ENCODE results near the gene HCFC2. TPM values are rescaled to one million over a fixed set of nuclear protein-coding genes. Genes with fewer than 3 reads are reported as not detected.

Gene HCFC2
- total and polyA plus RNA-seq, 8 donors: 2.9 to 50.1 (median 11.9) TPM

DNA sequence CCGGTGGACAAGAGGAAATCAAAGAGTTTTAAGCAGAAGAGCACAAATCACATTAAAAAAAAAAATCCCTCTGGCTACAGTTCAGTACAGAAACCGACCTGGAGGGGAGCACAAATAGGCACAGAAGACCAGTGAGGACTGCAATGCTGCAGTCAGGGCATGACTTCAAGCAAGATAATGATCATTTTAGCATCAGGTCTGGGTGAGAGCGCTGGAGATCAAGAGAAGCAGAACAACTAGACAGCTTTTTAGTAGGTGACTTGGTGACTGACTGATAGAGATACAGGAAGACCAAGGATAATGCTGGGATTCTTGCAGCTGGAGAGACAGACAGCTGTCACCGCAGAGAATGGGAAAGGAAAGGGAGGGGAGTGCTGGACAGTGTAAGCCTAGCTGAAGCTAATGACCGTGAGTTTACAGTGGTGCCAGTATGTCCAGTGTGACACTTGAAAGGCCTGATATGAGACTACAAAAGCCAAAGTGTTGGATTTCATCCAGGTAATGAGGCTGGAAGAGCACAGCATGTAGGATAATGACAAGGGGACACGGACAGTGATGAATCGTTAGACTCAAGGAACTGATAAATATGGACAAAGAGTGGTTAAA lies 68.1 kb downstream of the HCFC2 start:
- WGBS, 5 donors: 71 to 81% (median 77%) methylated on average over 7 of the region's 7 CpGs
- no peak for TF ChIP-seq CTCF (IDR thresholded peaks at IDR 0.05)
- H3K27ac ChIP-seq: peak overlapping the region in 1 of 5 donors; percentile 52
- no peak for DNase-seq
- no peaks in the 10 kb centered on the region for H3K27me3 ChIP-seq
- no peaks in the 10 kb centered on the region for H3K9me3 ChIP-seq
- H3K36me3 ChIP-seq: peaks cover 5 to 63% (median 55%) of the 10 kb centered on the region in 4 donors
- H3K4me1 ChIP-seq: peaks cover 23 to 73% (median 49%) of the 10 kb centered on the region in 4 donors
- intact Hi-C loops (cut with DNase I; ENCODE audit: low total_unique reads): no loop called here
- H3K4me3 ChIP-seq: peak overlapping the region in 1 of 4 donors; percentile 7

GRCh38 chr12:104133321-104133720 lies 69.0 kb downstream of the HCFC2 start:
- Histone ChIP-seq H3K36me3 (peaks cover 3 to 54% (median 48%) of the 10 kb centered on the region in 4 donors), H3K27me3 (no peaks in the 10 kb centered on the region), H3K4me3 (no peak overlapping the region), H3K9me3 (no peaks in the 10 kb centered on the region), H3K4me1 (peaks cover 23 to 74% (median 50%) of the 10 kb centered on the region in 4 donors), H3K27ac (no peak overlapping the region)
- no peak for TF ChIP-seq EP300 (IDR thresholded peaks at IDR 0.05)
- TF ChIP-seq POLR2AphosphoS5 (IDR thresholded peaks at IDR 0.05): no peak
- TF ChIP-seq POLR2A (IDR thresholded peaks at IDR 0.05): no peak
- no peak for TF ChIP-seq CTCF (IDR thresholded peaks at IDR 0.05)
- intact Hi-C loops (cut with DNase I; ENCODE audit: low total_unique reads): no loop called here
- DNase-seq: no peak
- WGBS, 5 donors: 86 to 92% (median 88%) methylated on average over 5 of the region's 5 CpGs

GRCh38 chr12:104133866-104134265 lies 69.5 kb downstream of the HCFC2 start:
- no peaks in the 10 kb centered on the region for H3K9me3 ChIP-seq
- H3K4me1 ChIP-seq: peaks cover 28 to 79% (median 54%) of the 10 kb centered on the region in 4 donors
- no peaks in the 10 kb centered on the region for H3K27me3 ChIP-seq
- H3K36me3 ChIP-seq: peaks cover 0 to 49% (median 42%) of the 10 kb centered on the region in 4 donors
- intact Hi-C loops (cut with DNase I; ENCODE audit: low total_unique reads): no loop called here
- no peak overlapping the region for H3K4me3 ChIP-seq
- no peak for DNase-seq
- 88 to 97% (median 91%) methylated on average over 1 of the region's 1 CpG for WGBS, 5 donors
- no peak overlapping the region for H3K27ac ChIP-seq
- no peak for TF ChIP-seq CTCF (IDR thresholded peaks at IDR 0.05)
- no peak for TF ChIP-seq EP300 (IDR thresholded peaks at IDR 0.05)
- no peak for TF ChIP-seq POLR2A (IDR thresholded peaks at IDR 0.05)
- TF ChIP-seq POLR2AphosphoS5 (IDR thresholded peaks at IDR 0.05): no peak

GRCh38 chr12:104134882-104135281 lies 70.6 kb downstream of the HCFC2 start:
- Histone ChIP-seq H3K4me1 (peaks cover 32 to 78% (median 52%) of the 10 kb centered on the region in 4 donors), H3K4me3 (no peak overlapping the region), H3K9me3 (no peaks in the 10 kb centered on the region), H3K36me3 (peaks cover 0 to 40% (median 33%) of the 10 kb centered on the region in 4 donors), H3K27ac (peak overlapping the region in 1 of 5 donors; percentile 2), H3K27me3 (no peaks in the 10 kb centered on the region)
- TF ChIP-seq POLR2A (IDR thresholded peaks at IDR 0.05) (no peak), POLR2AphosphoS5 (IDR thresholded peaks at IDR 0.05) (no peak), CTCF (IDR thresholded peaks at IDR 0.05) (no peak), EP300 (IDR thresholded peaks at IDR 0.05) (no peak)
- DNase-seq: no peak
- intact Hi-C loops (cut with DNase I; ENCODE audit: low total_unique reads): no loop called here
- 86 to 100% (median 100%) methylated on average over 1 of the region's 1 CpG for WGBS, 5 donors
